Erythroblast (primary cell): ENCODE data around the gene GPN1.

Source experiments
- GATA1 ChIP-seq: IDR thresholded peaks from 2 replicates; pipeline ENCODE4 v1.6.1; 2011; ENCODE audit warnings: low read depth, mild to moderate bottlenecking, control low read depth, low read length, moderate library complexity
- POLR2A ChIP-seq: IDR thresholded peaks from 2 replicates; pipeline ENCODE4 v1.6.1; 2011; ENCODE audit warnings: mild to moderate bottlenecking, low read length

GRCh38 chr2:27655155-27655951, 26.5 kb downstream of the GPN1 start:
- TF ChIP-seq POLR2A (no peak), GATA1 (no peak)
